Measurements from ENCODE around the gene TEX55.

- no peak for TF ChIP-seq CTCF (IDR thresholded peaks at IDR 0.05 in 8 of 11, conservative IDR thresholded peaks at IDR 0.05 in 3 of 11)
- no peak for TF ChIP-seq POLR2A (IDR thresholded peaks at IDR 0.05)
- TF ChIP-seq POLR2AphosphoS5 (IDR thresholded peaks at IDR 0.05) = no peak
These were observed 49.1 kb downstream of the TEX55 start for GRCh38 chr3:119195151-119195476.

Measured in spleen (tissue), 7 donors.